Astrocyte (in vitro differentiated cells and primary cell): ENCODE results near the gene CREB3. TPM values are rescaled to one million over a fixed set of nuclear protein-coding genes. Genes with fewer than 3 reads are reported as not detected.

Experiments
- DNase-seq: peaks from one replicate; pipeline ENCODE4 v3.0.0-alpha.2; 2010; ENCODE audit warnings: low read depth
- FAIRE-seq: peaks from 2 replicates; lab custom pipeline; 2011; peaks lifted over from hg19 to GRCh38; lab: Jason Lieb, UNC
- H2AFZ ChIP-seq: 2 replicates; pipeline ENCODE4 v1.6.0; 2012; ENCODE audit warnings: low read depth, low read length, inconsistent platforms
- H3K27ac ChIP-seq: 2 replicates; pipeline ENCODE4 v1.5.1; 2011; ENCODE audit warnings: low read depth, low read length, inconsistent platforms
- H3K27me3 ChIP-seq: 2 replicates; pipeline ENCODE4 v1.6.0; 2011; ENCODE audit warnings: low read length, inconsistent platforms; ENCODE audit not compliant: insufficient read depth
- H3K36me3 ChIP-seq: 2 replicates; pipeline ENCODE4 v1.5.1; 2011; ENCODE audit warnings: low read length, inconsistent platforms; ENCODE audit not compliant: insufficient read depth
- H3K4me1 ChIP-seq: 2 replicates; pipeline ENCODE4 v1.5.1; 2011; ENCODE audit warnings: low read length, inconsistent platforms; ENCODE audit not compliant: insufficient read depth
- H3K4me2 ChIP-seq: 2 replicates; pipeline ENCODE4 v1.6.0; 2012; ENCODE audit warnings: low read length, inconsistent platforms
- H3K4me3 ChIP-seq: 2 replicates; pipeline ENCODE4 v1.5.1; 2011; ENCODE audit warnings: low read depth, mild to moderate bottlenecking, low read length, inconsistent platforms; ENCODE audit not compliant: insufficient read depth
- H3K79me2 ChIP-seq: 2 replicates; pipeline ENCODE4 v1.6.0; 2012; ENCODE audit warnings: mild to moderate bottlenecking, low read length, inconsistent platforms; ENCODE audit not compliant: insufficient read depth
- H3K9ac ChIP-seq: 2 replicates; pipeline ENCODE4 v1.6.0; 2012; ENCODE audit warnings: mild to moderate bottlenecking, low read length, inconsistent platforms
- H3K9me3 ChIP-seq: 2 replicates; pipeline ENCODE4 v1.5.1; 2012; ENCODE audit warnings: low read depth, mild to moderate bottlenecking, low read length, inconsistent platforms; ENCODE audit not compliant: insufficient read depth
- H4K20me1 ChIP-seq: 2 replicates; pipeline ENCODE4 v1.6.0; 2012; ENCODE audit warnings: low read length, inconsistent platforms; ENCODE audit not compliant: insufficient read depth
- H3K27ac Mint-ChIP-seq: one replicate; pipeline ENCODE4 v1.8.0; 2021; ENCODE audit warnings: mild to moderate bottlenecking, mixed read lengths; ENCODE audit not compliant: unreplicated experiment
- H3K27me3 Mint-ChIP-seq: one replicate; pipeline ENCODE4 v1.8.0; 2021; ENCODE audit warnings: low read depth, mixed read lengths; ENCODE audit not compliant: unreplicated experiment
- H3K36me3 Mint-ChIP-seq: one replicate; pipeline ENCODE4 v1.8.0; 2021; ENCODE audit warnings: low read depth, mixed read lengths; ENCODE audit not compliant: unreplicated experiment
- H3K4me1 Mint-ChIP-seq: one replicate; pipeline ENCODE4 v1.8.0; 2021; ENCODE audit warnings: low read depth, mixed read lengths; ENCODE audit not compliant: unreplicated experiment
- H3K4me3 Mint-ChIP-seq: one replicate; pipeline ENCODE4 v1.8.0; 2021; ENCODE audit warnings: mild to moderate bottlenecking, moderate library complexity, mixed read lengths; ENCODE audit not compliant: unreplicated experiment
- H3K9me3 Mint-ChIP-seq: one replicate; pipeline ENCODE4 v1.8.0; 2021; ENCODE audit warnings: mild to moderate bottlenecking, mixed read lengths; ENCODE audit not compliant: unreplicated experiment
- EZH2 ChIP-seq: IDR thresholded peaks from 2 replicates; pipeline ENCODE4 v1.6.1; 2012; ENCODE audit warnings: mild to moderate bottlenecking, low read length, inconsistent platforms; ENCODE audit not compliant: insufficient read depth
- total RNA-seq: library from RNA; stranded (reverse); gene quantifications from 2 replicates; pipeline ENCODE4 v1.2.1, GENCODE V29; 2021
- TF ChIP-seq, protein P1 (sequence below): IDR thresholded peaks from 2 replicates; pipeline ENCODE4 v1.5.1; 2011; ENCODE audit warnings: low read depth, mild to moderate bottlenecking, inconsistent platforms, low read length, moderate library complexity; ENCODE audit not compliant: insufficient read depth

The CREB3 gene
- total RNA-seq, 1 donor from 2014 or later = 84.1 TPM

DNA sequence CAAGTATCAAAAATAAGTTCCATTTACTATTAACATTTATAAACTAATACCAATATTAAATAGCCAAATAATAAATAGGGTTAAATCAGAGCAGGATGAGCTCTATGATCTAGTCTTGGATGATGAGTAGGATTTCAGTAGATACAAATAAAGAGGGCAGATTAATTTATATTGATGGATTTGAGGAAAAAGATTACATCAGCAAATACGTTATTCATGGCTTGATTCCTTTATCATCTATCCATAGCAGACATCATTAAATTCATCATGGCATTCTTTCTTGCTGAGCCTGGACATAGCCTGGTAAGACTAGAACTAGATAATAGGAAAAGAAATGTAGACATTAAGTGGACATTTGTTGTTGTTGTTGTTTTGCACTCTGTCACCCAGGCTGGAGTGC lies 35.0 kb downstream of the CREB3 start:
- no peaks in the 10 kb centered on the region for H3K9me3 Mint-ChIP-seq
- FAIRE-seq = no peak

DNA sequence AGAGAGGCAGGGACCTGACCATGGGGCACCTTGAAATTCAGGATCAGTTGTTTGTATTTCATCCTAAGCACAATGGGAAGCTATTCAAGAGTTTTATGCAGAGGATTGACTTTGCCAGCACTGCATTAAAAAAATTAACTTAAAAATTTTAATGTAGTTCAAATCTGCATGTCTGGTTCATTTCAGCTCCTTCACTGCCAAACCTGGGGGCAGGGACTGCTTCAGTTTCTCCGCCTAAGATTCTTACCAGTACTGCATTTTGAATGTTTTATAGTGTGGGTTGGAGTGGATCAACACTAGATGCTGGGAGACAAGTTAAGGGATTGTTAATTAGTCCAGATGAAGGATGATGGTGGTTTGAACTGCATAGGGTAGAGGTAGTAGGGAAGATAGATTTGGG lies 37.3 kb downstream of the CREB3 start:
- H3K9me3 Mint-ChIP-seq = no peaks in the 10 kb centered on the region
- H3K4me3 Mint-ChIP-seq = no peak overlapping the region
- Histone ChIP-seq H3K27ac (no peak overlapping the region), H3K36me3 (no peaks in the 10 kb centered on the region), H3K4me1 (no peaks in the 10 kb centered on the region), H3K9ac (no peak overlapping the region), H3K4me3 (no peak overlapping the region), H4K20me1 (no peaks in the 10 kb centered on the region), H3K9me3 (no peaks in the 10 kb centered on the region), H3K27me3 (peaks cover 24% of the 10 kb centered on the region), H3K79me2 (no peaks in the 10 kb centered on the region), H2AFZ (no peak overlapping the region), H3K4me2 (no peak overlapping the region)
- no peaks in the 10 kb centered on the region for H3K36me3 Mint-ChIP-seq
- H3K27me3 Mint-ChIP-seq = no peaks in the 10 kb centered on the region
- H3K4me1 Mint-ChIP-seq = no peaks in the 10 kb centered on the region
- H3K27ac Mint-ChIP-seq = no peak overlapping the region
- FAIRE-seq (no peak), DNase-seq (no peak)
- TF ChIP-seq, protein P1, sequence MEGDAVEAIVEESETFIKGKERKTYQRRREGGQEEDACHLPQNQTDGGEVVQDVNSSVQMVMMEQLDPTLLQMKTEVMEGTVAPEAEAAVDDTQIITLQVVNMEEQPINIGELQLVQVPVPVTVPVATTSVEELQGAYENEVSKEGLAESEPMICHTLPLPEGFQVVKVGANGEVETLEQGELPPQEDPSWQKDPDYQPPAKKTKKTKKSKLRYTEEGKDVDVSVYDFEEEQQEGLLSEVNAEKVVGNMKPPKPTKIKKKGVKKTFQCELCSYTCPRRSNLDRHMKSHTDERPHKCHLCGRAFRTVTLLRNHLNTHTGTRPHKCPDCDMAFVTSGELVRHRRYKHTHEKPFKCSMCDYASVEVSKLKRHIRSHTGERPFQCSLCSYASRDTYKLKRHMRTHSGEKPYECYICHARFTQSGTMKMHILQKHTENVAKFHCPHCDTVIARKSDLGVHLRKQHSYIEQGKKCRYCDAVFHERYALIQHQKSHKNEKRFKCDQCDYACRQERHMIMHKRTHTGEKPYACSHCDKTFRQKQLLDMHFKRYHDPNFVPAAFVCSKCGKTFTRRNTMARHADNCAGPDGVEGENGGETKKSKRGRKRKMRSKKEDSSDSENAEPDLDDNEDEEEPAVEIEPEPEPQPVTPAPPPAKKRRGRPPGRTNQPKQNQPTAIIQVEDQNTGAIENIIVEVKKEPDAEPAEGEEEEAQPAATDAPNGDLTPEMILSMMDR = no peak
- no peak for TF ChIP-seq EZH2

More for the DNA sequence above, 35.0 kb downstream of the CREB3 start:
- Histone ChIP-seq H3K9me3 (no peaks in the 10 kb centered on the region), H3K9ac (no peak overlapping the region), H2AFZ (no peak overlapping the region), H3K27ac (no peak overlapping the region), H3K36me3 (no peaks in the 10 kb centered on the region), H3K79me2 (no peaks in the 10 kb centered on the region), H3K4me3 (no peak overlapping the region), H3K4me2 (no peak overlapping the region), H3K27me3 (peaks cover 24% of the 10 kb centered on the region), H3K4me1 (no peaks in the 10 kb centered on the region), H4K20me1 (no peaks in the 10 kb centered on the region)
- Mint-ChIP-seq H3K27me3 (no peaks in the 10 kb centered on the region), H3K27ac (no peak overlapping the region), H3K4me3 (no peak overlapping the region), H3K36me3 (no peaks in the 10 kb centered on the region), H3K4me1 (no peaks in the 10 kb centered on the region)
- TF ChIP-seq EZH2 = no peak
- TF ChIP-seq, protein P1 = no peak
- no peak for DNase-seq

DNA sequence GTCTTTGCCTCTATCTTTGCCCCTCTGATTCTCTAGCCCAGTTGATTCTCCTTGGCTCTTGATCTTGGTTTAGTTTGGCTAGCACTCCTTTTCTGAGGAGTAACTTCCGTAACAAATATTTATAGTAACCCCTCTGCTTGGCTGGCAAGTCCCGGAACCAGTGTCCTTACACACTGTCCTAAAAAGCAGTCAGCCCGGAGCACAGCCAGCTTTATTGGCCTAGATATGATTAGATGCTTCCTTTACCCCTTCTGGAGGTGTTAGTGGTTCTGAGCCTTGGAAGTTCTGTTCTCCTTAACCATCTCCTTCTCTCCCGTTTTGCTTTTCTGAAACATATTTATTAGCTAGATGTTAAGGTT lies 38.6 kb downstream of the CREB3 start:
- Mint-ChIP-seq H3K36me3 (no peaks in the 10 kb centered on the region), H3K27me3 (no peaks in the 10 kb centered on the region), H3K4me3 (no peak overlapping the region), H3K4me1 (no peaks in the 10 kb centered on the region), H3K27ac (no peak overlapping the region), H3K9me3 (no peaks in the 10 kb centered on the region)
- H4K20me1 ChIP-seq = no peaks in the 10 kb centered on the region
- H3K4me2 ChIP-seq = no peak overlapping the region
- FAIRE-seq (no peak), DNase-seq (no peak)
- no peak overlapping the region for H3K9ac ChIP-seq
- no peak overlapping the region for H2AFZ ChIP-seq
- H3K27ac ChIP-seq = no peak overlapping the region
- TF ChIP-seq, protein P1 = no peak
- no peak for TF ChIP-seq EZH2
- H3K9me3 ChIP-seq = no peaks in the 10 kb centered on the region
- H3K79me2 ChIP-seq = no peaks in the 10 kb centered on the region
- no peaks in the 10 kb centered on the region for H3K36me3 ChIP-seq
- no peak overlapping the region for H3K4me3 ChIP-seq
- H3K27me3 ChIP-seq = peaks cover 24% of the 10 kb centered on the region
- no peaks in the 10 kb centered on the region for H3K4me1 ChIP-seq
